ENCODE data around the gene YWHAQ. TPM values are rescaled to one million over a fixed set of nuclear protein-coding genes. Genes with fewer than 3 reads are reported as not detected.

Gene YWHAQ
- total RNA-seq, 1 donor from 2014 or later: 655 TPM

GRCh38 chr2:9678544-9678943, 47.7 kb upstream of the YWHAQ start:
- no peak overlapping the region for H3K4me3 Mint-ChIP-seq
- DNase-seq (ENCODE audit: low spot score): no peak
- H3K27me3 ChIP-seq: no peaks in the 10 kb centered on the region
- H3K9me3 ChIP-seq (ENCODE audit: low read depth): no peaks in the 10 kb centered on the region
- no peaks in the 10 kb centered on the region for H3K36me3 Mint-ChIP-seq
- no peaks in the 10 kb centered on the region for H4K20me1 ChIP-seq (ENCODE audit: low read depth)
- no peak overlapping the region for H3K27ac ChIP-seq
- no peak overlapping the region for H3K4me3 ChIP-seq
- TF ChIP-seq CTCF (IDR thresholded peaks at IDR 0.05) (no peak), EZH2phosphoT487 (IDR thresholded peaks at IDR 0.05) (no peak), EZH2 (IDR thresholded peaks at IDR 0.05) (no peak)
- peaks cover 10% of the 10 kb centered on the region for H3F3A ChIP-seq (ENCODE audit: low read depth)
- H3K9me3 Mint-ChIP-seq: no peaks in the 10 kb centered on the region
- no peaks in the 10 kb centered on the region for H3K36me3 ChIP-seq
- no peak overlapping the region for H2AFZ ChIP-seq (replicated peaks)
- no peak overlapping the region for H3K4me2 ChIP-seq
- H3K4me1 ChIP-seq: peaks cover 10% of the 10 kb centered on the region
- H3K9ac ChIP-seq: no peak overlapping the region
- H3K4me1 Mint-ChIP-seq: peaks cover 24% of the 10 kb centered on the region
- H3K27me3 Mint-ChIP-seq (ENCODE audit: insufficient read depth, low read depth): no peaks in the 10 kb centered on the region
- no peak overlapping the region for H3K27ac Mint-ChIP-seq
- no peaks in the 10 kb centered on the region for H3K79me2 ChIP-seq (ENCODE audit: low read depth)

- no peaks in the 10 kb centered on the region for H3K36me3 ChIP-seq
- TF ChIP-seq CTCF (IDR thresholded peaks at IDR 0.05) (no peak), EZH2phosphoT487 (IDR thresholded peaks at IDR 0.05) (no peak), EZH2 (IDR thresholded peaks at IDR 0.05) (no peak)
- no peaks in the 10 kb centered on the region for H3K27me3 Mint-ChIP-seq (ENCODE audit: insufficient read depth, low read depth)
- peak overlapping the region; percentile 64 for H2AFZ ChIP-seq (replicated peaks)
- peak overlapping the region; percentile 82 for H3K27ac Mint-ChIP-seq
- H3K4me1 Mint-ChIP-seq: peaks cover 24% of the 10 kb centered on the region
- no peaks in the 10 kb centered on the region for H4K20me1 ChIP-seq (ENCODE audit: low read depth)
- no peaks in the 10 kb centered on the region for H3K9me3 Mint-ChIP-seq
- H3K4me3 ChIP-seq: no peak overlapping the region
- H3K4me2 ChIP-seq: peak overlapping the region; percentile 48
- no peaks in the 10 kb centered on the region for H3K9me3 ChIP-seq (ENCODE audit: low read depth)
- no peaks in the 10 kb centered on the region for H3K79me2 ChIP-seq (ENCODE audit: low read depth)
- DNase-seq (ENCODE audit: low spot score): peak; percentile 55
- peaks cover 10% of the 10 kb centered on the region for H3K4me1 ChIP-seq
- H3K36me3 Mint-ChIP-seq: no peaks in the 10 kb centered on the region
- H3K9ac ChIP-seq: no peak overlapping the region
- peaks cover 10% of the 10 kb centered on the region for H3F3A ChIP-seq (ENCODE audit: low read depth)
- H3K4me3 Mint-ChIP-seq: peak overlapping the region; percentile 64
- no peaks in the 10 kb centered on the region for H3K27me3 ChIP-seq
- H3K27ac ChIP-seq: no peak overlapping the region
Observed at GRCh38 chr2:9675415-9676351, 44.9 kb upstream of the YWHAQ start.

GRCh38 chr2:9674891-9675414, 44.2 kb upstream of the YWHAQ start:
- Histone ChIP-seq H3K79me2 (ENCODE audit: low read depth) (no peaks in the 10 kb centered on the region), H4K20me1 (ENCODE audit: low read depth) (no peaks in the 10 kb centered on the region), H2AFZ (replicated peaks) (peak overlapping the region; percentile 64), H3K9ac (no peak overlapping the region), H3K4me3 (no peak overlapping the region), H3K27me3 (no peaks in the 10 kb centered on the region), H3F3A (ENCODE audit: low read depth) (peaks cover 10% of the 10 kb centered on the region), H3K4me2 (peak overlapping the region; percentile 48), H3K4me1 (peaks cover 10% of the 10 kb centered on the region), H3K27ac (no peak overlapping the region), H3K9me3 (ENCODE audit: low read depth) (no peaks in the 10 kb centered on the region), H3K36me3 (no peaks in the 10 kb centered on the region)
- Mint-ChIP-seq H3K4me3 (peak overlapping the region; percentile 64), H3K9me3 (no peaks in the 10 kb centered on the region), H3K27me3 (ENCODE audit: insufficient read depth, low read depth) (no peaks in the 10 kb centered on the region), H3K4me1 (peaks cover 24% of the 10 kb centered on the region), H3K27ac (peak overlapping the region; percentile 43), H3K36me3 (no peaks in the 10 kb centered on the region)
- no peak for DNase-seq (ENCODE audit: low spot score)
- TF ChIP-seq EZH2phosphoT487 (IDR thresholded peaks at IDR 0.05): no peak
- no peak for TF ChIP-seq EZH2 (IDR thresholded peaks at IDR 0.05)
- TF ChIP-seq CTCF (IDR thresholded peaks at IDR 0.05): no peak

All from neural progenitor cell (in vitro differentiated cells).